B cell (primary cell): Measurements from ENCODE around the gene TFB1M. TPM values are rescaled to one million over a fixed set of nuclear protein-coding genes. Genes with fewer than 3 reads are reported as not detected.

Experiments
- ATAC-seq: fragments of 200-7000 bp; cut with Tn5 transposase; one replicate; pipeline ENCODE4 v1.10.0; 2021; ENCODE audit warnings: low read depth, mild to moderate bottlenecking, moderate number of reproducible peaks, moderate library complexity
- CTCF ChIA-PET: fragments of 350-600 bp; sonication (Branson Sonifier 250); formaldehyde crosslinking; loops from one replicate; lab custom pipeline; 2021; ENCODE audit warnings: antibody characterized with exemption, inconsistent platforms; lab: Charles Lee
- POLR2A ChIA-PET: fragments of 350-600 bp; sonication (Branson Sonifier 250); formaldehyde crosslinking; loops from one replicate; lab custom pipeline; 2021; ENCODE audit warnings: antibody characterized with exemption; lab: Charles Lee
- DNase-seq: peaks from one replicate; pipeline ENCODE4 v3.0.0; 2013
- H2AFZ ChIP-seq: 2 replicates; pipeline ENCODE4 v1.6.1; 2012; ENCODE audit warnings: mild to moderate bottlenecking, low read depth, low read length; ENCODE audit not compliant: insufficient read depth, poor library complexity, severe bottlenecking
- H3K27ac ChIP-seq, 2 donors: 1 replicate in 1 of 2; 2 replicates in 1 of 2; pipeline ENCODE4 v1.5.1; 2012 to 2013; ENCODE audit warnings: low read length in 2 of 2, mild to moderate bottlenecking in 2 of 2, moderate library complexity in 1 of 2
- H3K27me3 ChIP-seq, 4 experiments: fragments of 200-600 bp in 1 of 4; sonication (generic) in 1 of 4; replicated peaks in 1 of 4; 1 replicate in 2 of 4; 2 replicates in 2 of 4; pipeline versions ENCODE4 v1.6.1 to v1.7.0; 2013 to 2016; ENCODE audit warnings: low read length in 3 of 4, mild to moderate bottlenecking in 2 of 4, mixed read lengths in 1 of 4, moderate library complexity in 1 of 4; ENCODE audit not compliant: insufficient read depth in 4 of 4, control insufficient read depth in 3 of 4; ENCODE audit errors: control extremely low read depth in 1 of 4
- H3K36me3 ChIP-seq, 2 experiments: replicated peaks in 1 of 2; 1 replicate in 1 of 2; 2 replicates in 1 of 2; pipeline versions ENCODE4 v1.6.1 to v1.7.1; 2013; ENCODE audit warnings: low read length in 1 of 2; ENCODE audit not compliant: insufficient read depth in 2 of 2, control insufficient read depth in 1 of 2; ENCODE audit errors: control extremely low read depth in 1 of 2, extremely low read depth in 1 of 2
- H3K4me1 ChIP-seq, 2 donors: fragments of 200-600 bp in 1 of 2; sonication (generic) in 1 of 2; 1 replicate in 1 of 2; 2 replicates in 1 of 2; pipeline versions ENCODE4 v1.5.1 to v1.6.1; 2013 to 2017; ENCODE audit warnings: low read length in 2 of 2; ENCODE audit not compliant: control insufficient read depth in 2 of 2, insufficient read depth in 2 of 2
- H3K4me2 ChIP-seq: replicated peaks from 2 replicates; pipeline ENCODE3; 2012; ENCODE audit warnings: mild to moderate bottlenecking, low read depth, low read length; ENCODE audit not compliant: poor library complexity, severe bottlenecking
- H3K4me3 ChIP-seq, 5 experiments: fragments of 200-600 bp in 1 of 5; sonication (generic) in 1 of 5; 1 replicate in 3 of 5; 2 replicates in 2 of 5; pipeline versions ENCODE4 v1.5.1 to v1.7.0; 2011 to 2016; ENCODE audit warnings: low read length in 4 of 5, mild to moderate bottlenecking in 4 of 5, low read depth in 2 of 5, control low read depth in 1 of 5, moderate library complexity in 1 of 5; ENCODE audit not compliant: insufficient read depth in 1 of 5; ENCODE audit errors: control extremely low read depth in 1 of 5, extremely low read depth in 1 of 5
- H3K79me2 ChIP-seq: fragments of 200-600 bp; sonication (generic); one replicate; pipeline ENCODE4 v1.6.0; 2016; ENCODE audit warnings: low read length; ENCODE audit not compliant: control insufficient read depth, insufficient read depth
- H3K9ac ChIP-seq: fragments of 200-600 bp; sonication (generic); 2 replicates; pipeline ENCODE4 v1.6.1; 2017; ENCODE audit warnings: mild to moderate bottlenecking, low read length, moderate library complexity
- H3K9me3 ChIP-seq, 3 donors: one replicate each; pipeline versions ENCODE4 v1.6.1 to v1.7.1; 2013; ENCODE audit warnings: low read length in 2 of 3; ENCODE audit not compliant: control insufficient read depth in 2 of 3, insufficient read depth in 1 of 3; ENCODE audit errors: control extremely low read depth in 1 of 3
- H4K20me1 ChIP-seq: 2 replicates; pipeline ENCODE4 v1.6.0; 2012; ENCODE audit warnings: mild to moderate bottlenecking, low read length; ENCODE audit not compliant: insufficient read depth, control insufficient read depth, poor library complexity, severe bottlenecking
- H3K27ac Mint-ChIP-seq: one replicate; pipeline ENCODE4 v1.8.0; 2021; ENCODE audit warnings: mixed read lengths
- H3K27me3 Mint-ChIP-seq: one replicate; pipeline ENCODE4 v1.8.0; 2021; ENCODE audit warnings: mixed read lengths
- H3K4me1 Mint-ChIP-seq: one replicate; pipeline ENCODE4 v1.8.0; 2021; ENCODE audit warnings: mixed read lengths
- H3K4me3 Mint-ChIP-seq: one replicate; pipeline ENCODE4 v1.8.0; 2021; ENCODE audit warnings: mixed read lengths
- H3K9me3 Mint-ChIP-seq: one replicate; pipeline ENCODE4 v1.8.0; 2022; ENCODE audit warnings: mixed read lengths; ENCODE audit not compliant: insufficient read depth
- EZH2 ChIP-seq: IDR thresholded peaks from 2 replicates; pipeline ENCODE4 v1.6.1; 2012; ENCODE audit warnings: borderline replicate concordance, low read depth, mild to moderate bottlenecking, moderate library complexity, low read length; ENCODE audit not compliant: insufficient read depth, poor library complexity, severe bottlenecking
- WGBS: methylation state at CpG from one replicate; pipeline ENCODE4 v1.1.5; 2013; ENCODE audit warnings: missing lambda C conversion rate; ENCODE audit not compliant: insufficient coverage; 5-methylcytosine and 5-hydroxymethylcytosine counted together
- intact Hi-C: fragments of 100-400 bp; cut with micrococcal nuclease; formaldehyde crosslinking; loops from one replicate; pipeline ENCODE4 v1.10.0; 2022
- polyA plus RNA-seq: library from polyadenylated mRNA; depleted of rRNA; stranded (reverse); fragments of >200 nt; gene quantifications from 2 replicates; pipeline ENCODE4 v1.2.3, GENCODE V29; 2012
- total RNA-seq, 2 donors: library from RNA; stranded (reverse); fragments of 120-200 nt in 1 of 2; gene quantifications; 1 replicate in 1 of 2; 2 replicates in 1 of 2; pipeline versions ENCODE4 v1.2.3 to v1.2.4, GENCODE V29; 2013 to 2022
- TF ChIP-seq, protein P1 (sequence below): fragments of 200-600 bp; IDR thresholded peaks from one replicate; pipeline ENCODE4 v1.8.0; 2022; ENCODE audit warnings: antibody characterized with exemption, mild to moderate bottlenecking

Gene TFB1M
- total and polyA plus RNA-seq, 2 donors (not counting 1 experiment from before 2014, with no cell fraction given): 18.6 to 49.9 TPM

DNA sequence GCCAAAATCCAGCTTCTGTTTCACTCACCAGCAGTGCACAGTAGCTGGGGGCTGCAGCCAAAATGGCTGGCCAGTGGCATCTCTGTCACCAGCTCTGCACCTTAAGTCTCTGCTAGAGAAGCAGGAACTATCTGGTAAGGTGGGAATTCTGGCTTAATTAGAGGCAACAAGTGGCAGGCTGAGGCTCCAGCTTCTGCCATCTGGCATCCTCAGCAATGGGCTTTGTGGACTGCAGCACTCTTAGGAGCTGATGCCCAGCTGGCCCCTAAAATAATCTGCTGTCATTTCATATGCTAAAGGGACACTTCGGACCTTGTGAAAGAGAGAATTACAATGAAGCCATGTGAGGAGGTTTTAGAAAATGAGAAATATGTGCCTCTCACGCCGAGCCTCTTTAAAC, 55.1 kb downstream of the TFB1M start:
- H3K4me3 ChIP-seq: no peak overlapping the region
- peaks cover 11% of the 10 kb centered on the region for H3K4me1 Mint-ChIP-seq
- no peak overlapping the region for H3K9ac ChIP-seq
- H3K9me3 ChIP-seq: no peaks in the 10 kb centered on the region
- H3K27me3 Mint-ChIP-seq: no peaks in the 10 kb centered on the region
- no peak for ATAC-seq
- H3K27ac Mint-ChIP-seq: no peak overlapping the region
- POLR2A ChIA-PET: interaction anchor here (0.6 kb wide), 1 partner anchor 155 kb away, joined by 11 read pairs; no protein-coding TSS in a partner anchor
- H3K79me2 ChIP-seq: no peaks in the 10 kb centered on the region
- TF ChIP-seq EZH2: no peak
- intact Hi-C loops: no loop called here
- DNase-seq: no peak
- H3K4me3 Mint-ChIP-seq: no peak overlapping the region
- no CpG with 5 or more reads among the region's 3 CpGs for WGBS
- H3K9me3 Mint-ChIP-seq: no peaks in the 10 kb centered on the region
- no peak overlapping the region for H3K27ac ChIP-seq
- no peaks in the 10 kb centered on the region for H4K20me1 ChIP-seq
- H3K4me1 ChIP-seq: peaks cover 3 to 5% of the 10 kb centered on the region in 2 donors
- H3K27me3 ChIP-seq: no peaks in the 10 kb centered on the region
- no peak overlapping the region for H3K4me2 ChIP-seq
- CTCF ChIA-PET: no interaction called here
- H2AFZ ChIP-seq: no peak overlapping the region
- peaks cover 14 to 77% of the 10 kb centered on the region in 2 experiments for H3K36me3 ChIP-seq

DNA sequence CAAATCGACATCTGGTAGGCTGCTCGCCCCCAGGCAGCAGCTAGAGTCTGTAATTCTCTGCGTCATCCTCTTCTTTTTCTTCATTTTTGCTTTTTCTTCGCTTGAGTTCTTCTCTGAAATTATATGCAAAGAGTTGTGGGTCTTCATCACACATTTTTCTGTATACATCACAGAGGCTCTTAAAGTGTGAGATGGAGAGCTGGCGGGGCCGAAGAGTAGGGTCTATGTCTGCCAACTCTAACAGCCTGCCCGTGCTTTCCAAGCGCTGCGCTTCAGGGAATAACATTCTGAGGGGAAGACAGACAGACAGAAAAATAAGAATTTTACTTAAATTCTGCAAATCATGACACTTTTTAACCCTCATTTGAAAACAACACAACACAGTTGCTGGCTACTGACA, 56.5 kb downstream of the TFB1M start:
- Histone ChIP-seq H3K27me3 (no peaks in the 10 kb centered on the region), H3K4me1 (peaks cover 3 to 5% of the 10 kb centered on the region in 2 donors), H2AFZ (no peak overlapping the region), H3K9ac (no peak overlapping the region), H3K27ac (no peak overlapping the region), H3K4me2 (no peak overlapping the region), H3K9me3 (no peaks in the 10 kb centered on the region), H3K36me3 (peaks cover 10 to 73% of the 10 kb centered on the region in 2 experiments), H3K79me2 (no peaks in the 10 kb centered on the region), H4K20me1 (no peaks in the 10 kb centered on the region), H3K4me3 (no peak overlapping the region)
- intact Hi-C loops: no loop called here
- Mint-ChIP-seq H3K9me3 (no peaks in the 10 kb centered on the region), H3K27me3 (no peaks in the 10 kb centered on the region), H3K4me1 (peaks cover 10% of the 10 kb centered on the region), H3K4me3 (no peak overlapping the region), H3K27ac (no peak overlapping the region)
- TF ChIP-seq, protein P1, sequence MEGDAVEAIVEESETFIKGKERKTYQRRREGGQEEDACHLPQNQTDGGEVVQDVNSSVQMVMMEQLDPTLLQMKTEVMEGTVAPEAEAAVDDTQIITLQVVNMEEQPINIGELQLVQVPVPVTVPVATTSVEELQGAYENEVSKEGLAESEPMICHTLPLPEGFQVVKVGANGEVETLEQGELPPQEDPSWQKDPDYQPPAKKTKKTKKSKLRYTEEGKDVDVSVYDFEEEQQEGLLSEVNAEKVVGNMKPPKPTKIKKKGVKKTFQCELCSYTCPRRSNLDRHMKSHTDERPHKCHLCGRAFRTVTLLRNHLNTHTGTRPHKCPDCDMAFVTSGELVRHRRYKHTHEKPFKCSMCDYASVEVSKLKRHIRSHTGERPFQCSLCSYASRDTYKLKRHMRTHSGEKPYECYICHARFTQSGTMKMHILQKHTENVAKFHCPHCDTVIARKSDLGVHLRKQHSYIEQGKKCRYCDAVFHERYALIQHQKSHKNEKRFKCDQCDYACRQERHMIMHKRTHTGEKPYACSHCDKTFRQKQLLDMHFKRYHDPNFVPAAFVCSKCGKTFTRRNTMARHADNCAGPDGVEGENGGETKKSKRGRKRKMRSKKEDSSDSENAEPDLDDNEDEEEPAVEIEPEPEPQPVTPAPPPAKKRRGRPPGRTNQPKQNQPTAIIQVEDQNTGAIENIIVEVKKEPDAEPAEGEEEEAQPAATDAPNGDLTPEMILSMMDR: no peak
- no peak for TF ChIP-seq EZH2
- CTCF ChIA-PET: interaction anchor here (1.5 kb wide), 1 partner anchor 15 kb away, joined by 4 read pairs; no protein-coding TSS in a partner anchor
- WGBS: 100% methylated on average over 2 of the region's 9 CpGs
- no peak for ATAC-seq
- DNase-seq: no peak
- POLR2A ChIA-PET: no interaction called here
